Cardiac fibroblast (primary cell): Measurements from ENCODE around the gene PDCD7.
"Not testable (repeated sequence)": the region's sequence is repeated elsewhere in the genome, so short reads cannot be mapped to it uniquely, and the experiment has no call there.

Experiments
- DNase-seq, 2 donors: peaks; one replicate each; pipeline versions ENCODE4 v3.0.0 to v3.0.0-alpha.2; 2010; ENCODE audit warnings: low read depth in 2 of 2
- H3K4me3 ChIP-seq, 2 donors: replicated peaks in 1 of 2; 1 replicate in 1 of 2; 2 replicates in 1 of 2; pipeline ENCODE4 v1.5.1; 2011; ENCODE audit warnings: low read depth in 2 of 2, low read length in 2 of 2, mild to moderate bottlenecking in 2 of 2, moderate library complexity in 1 of 2
- CTCF ChIP-seq: IDR thresholded peaks from one replicate; pipeline ENCODE4 v1.5.1; 2011; ENCODE audit warnings: low read depth, mild to moderate bottlenecking, low read length, inconsistent platforms

PDCD7 gene

GRCh38 chr15:65154720-65155119, 21.1 kb upstream of the PDCD7 start:
- H3K4me3 ChIP-seq, result no peak overlapping the region
- DNase-seq, result no peak
- no peak for TF ChIP-seq CTCF

GRCh38 chr15:65147902-65148301, 14.3 kb upstream of the PDCD7 start:
- DNase-seq, result no peak
- TF ChIP-seq CTCF, result no peak
- no peak overlapping the region for H3K4me3 ChIP-seq

GRCh38 chr15:65146438-65146837, 12.8 kb upstream of the PDCD7 start:
- DNase-seq, result no peak
- no peak overlapping the region for H3K4me3 ChIP-seq
- no peak for TF ChIP-seq CTCF

GRCh38 chr15:65138631-65139030, 5.0 kb upstream of the PDCD7 start:
- not testable (repeated sequence) for DNase-seq

GRCh38 chr15:65137893-65138292, 4.3 kb upstream of the PDCD7 start:
- DNase-seq, H3K4me3 ChIP-seq: not testable (repeated sequence)

More at GRCh38 chr15:65138631-65139030, 5.0 kb upstream of the PDCD7 start:
- not testable (repeated sequence) for H3K4me3 ChIP-seq

- not testable (repeated sequence) for H3K4me3 ChIP-seq, DNase-seq
Observed at GRCh38 chr15:65137089-65137488, 3.5 kb upstream of the PDCD7 start.

- no peak overlapping the region for H3K4me3 ChIP-seq
- no peak for DNase-seq
- no peak for TF ChIP-seq CTCF
Observed at GRCh38 chr15:65134538-65134937, 930 bp upstream of the PDCD7 start.

- no peak for TF ChIP-seq CTCF
Observed at GRCh38 chr15:65132878-65133547, 595 bp downstream of the PDCD7 start.

More at GRCh38 chr15:65132878-65133547, 595 bp downstream of the PDCD7 start:
- peak; percentile 58 to 60 for DNase-seq
- peak overlapping the region; percentile 56 to 74 for H3K4me3 ChIP-seq
